ENCODE results near the gene MS4A10.

GRCh38 chr11:60747359-60747873, 37.7 kb upstream of the MS4A10 start:
- TF ChIP-seq YY1 (IDR thresholded peaks at IDR 0.05; ENCODE audit: low read depth) = no peak
- TF ChIP-seq REST (IDR thresholded peaks at IDR 0.05; ENCODE audit: low read depth) = no peak
- TF ChIP-seq MAX (IDR thresholded peaks at IDR 0.05) = no peak
- TF ChIP-seq FOXM1 (IDR thresholded peaks at IDR 0.05; ENCODE audit: borderline replicate concordance, low read depth) = no peak
- no peak for TF ChIP-seq EGR1 (IDR thresholded peaks at IDR 0.05)
- no peak for TF ChIP-seq NFIC (IDR thresholded peaks at IDR 0.05)
- TF ChIP-seq CEBPB (IDR thresholded peaks at IDR 0.05) = no peak
- TF ChIP-seq TCF12 (IDR thresholded peaks at IDR 0.05; ENCODE audit: low read depth) = no peak
- TF ChIP-seq TAF1 (IDR thresholded peaks at IDR 0.05; ENCODE audit: low read depth) = no peak
- TF ChIP-seq ZBTB7A (IDR thresholded peaks at IDR 0.05; ENCODE audit: low read depth) = no peak
